LNCaP clone FGC (cell line): Measurements from ENCODE around the gene MASTL.

Source experiments
- DNase-seq: peaks from one replicate; pipeline ENCODE4 v3.0.0-alpha.2; 2011; ENCODE audit warnings: low read depth
- H3K4me3 ChIP-seq: 2 replicates; pipeline ENCODE4 v1.5.1; 2011; ENCODE audit warnings: mild to moderate bottlenecking, low read depth, low read length, control low read depth
- CTCF ChIP-seq: IDR thresholded peaks from 2 replicates; pipeline ENCODE4 v1.5.1; 2012; ENCODE audit warnings: mild to moderate bottlenecking; ENCODE audit not compliant: control insufficient read depth, insufficient read depth; ENCODE audit errors: extremely low read depth

The MASTL gene

GRCh38 chr10:27169849-27170248 lies 14.7 kb downstream of the MASTL start:
- H3K4me3 ChIP-seq = no peak overlapping the region
- no peak for DNase-seq
- no peak for TF ChIP-seq CTCF

GRCh38 chr10:27188259-27188658 lies 33.1 kb downstream of the MASTL start:
- no peak for DNase-seq
- no peak for TF ChIP-seq CTCF
- H3K4me3 ChIP-seq = no peak overlapping the region

- H3K4me3 ChIP-seq = no peak overlapping the region
- DNase-seq = no peak
- TF ChIP-seq CTCF = no peak
Measured at GRCh38 chr10:27188897-27189296, 33.7 kb downstream of the MASTL start.

- DNase-seq = no peak
- H3K4me3 ChIP-seq = no peak overlapping the region
- TF ChIP-seq CTCF = no peak
Measured at GRCh38 chr10:27190508-27190907, 35.4 kb downstream of the MASTL start.

DNA sequence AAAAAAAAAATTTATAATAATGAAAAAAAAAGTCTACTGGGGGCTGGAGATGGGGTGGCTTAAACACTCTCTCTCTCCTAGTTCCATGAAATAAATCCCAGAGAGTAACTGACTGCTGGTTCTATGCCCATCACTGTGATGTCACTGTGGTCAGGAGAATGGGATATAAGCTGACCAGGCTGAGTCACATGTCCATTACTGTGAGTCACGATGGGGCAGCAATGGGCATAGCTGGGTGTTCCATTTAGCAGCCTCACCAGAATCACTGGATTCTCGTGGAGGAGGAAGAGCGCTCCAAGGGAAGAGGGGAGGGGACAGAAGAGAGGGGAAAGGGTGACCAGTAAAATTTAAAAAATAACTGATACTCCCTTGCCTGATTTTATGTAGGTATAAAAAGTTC lies 37.1 kb downstream of the MASTL start:
- no peak for DNase-seq

GRCh38 chr10:27197980-27198620 lies 42.9 kb downstream of the MASTL start:
- no peak for DNase-seq
- H3K4me3 ChIP-seq = no peak overlapping the region
- TF ChIP-seq CTCF = no peak

More for the DNA sequence above, 37.1 kb downstream of the MASTL start:
- TF ChIP-seq CTCF = no peak
- no peak overlapping the region for H3K4me3 ChIP-seq

DNA sequence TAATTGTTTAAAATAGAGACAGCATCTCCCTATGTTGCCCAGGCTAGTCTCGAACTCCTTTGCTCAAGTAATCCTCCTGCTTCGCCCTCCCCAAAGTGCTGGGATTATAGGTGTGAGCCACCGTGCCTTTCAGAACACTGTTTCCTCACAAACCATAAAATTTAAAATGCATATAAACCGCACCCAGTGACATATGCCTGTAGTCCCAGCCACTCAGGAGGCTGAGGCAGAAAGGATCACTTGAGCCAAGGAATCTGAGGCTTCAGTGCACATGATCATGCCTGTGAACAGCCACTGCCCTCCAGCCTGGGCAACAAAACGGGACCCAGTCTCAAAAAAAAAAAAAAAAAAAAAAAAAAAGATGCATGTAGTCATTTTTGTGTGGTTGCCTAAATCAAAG lies 48.7 kb downstream of the MASTL start:
- DNase-seq = no peak
- TF ChIP-seq CTCF = no peak
- no peak overlapping the region for H3K4me3 ChIP-seq
